DND-41 (cell line): ENCODE measurements around the gene TMEM59L.
A peak's percentile ranks its signal among the peaks of the same experiment; 100 is the strongest.

ENCODE experiments used
- ATAC-seq: fragments of 200-7000 bp; cut with Tn5 transposase; 3 replicates; pipeline ENCODE4 v1.9.1; 2021; ENCODE audit warnings: low read depth; ENCODE audit not compliant: insufficient read depth
- DNase-seq: peaks from one replicate; pipeline ENCODE4 v3.0.0-alpha.2; 2020
- H2AFZ ChIP-seq: 2 replicates; pipeline ENCODE4 v1.6.0; 2012; ENCODE audit warnings: low read depth, low read length
- H3K27ac ChIP-seq: 2 replicates; pipeline ENCODE4 v1.5.1; 2012; ENCODE audit warnings: low read length, inconsistent platforms
- H3K27me3 ChIP-seq: fragments of 200-600 bp; sonication (generic); 2 replicates; pipeline ENCODE4 v1.6.0; 2012; ENCODE audit warnings: low read length, mild to moderate bottlenecking, inconsistent platforms; ENCODE audit not compliant: insufficient read depth, poor library complexity
- H3K36me3 ChIP-seq: 2 replicates; pipeline ENCODE4 v1.5.1; 2012; ENCODE audit warnings: low read length, inconsistent platforms; ENCODE audit not compliant: insufficient read depth
- H3K4me1 ChIP-seq: 2 replicates; pipeline ENCODE4 v1.5.1; 2012; ENCODE audit warnings: mild to moderate bottlenecking, low read length; ENCODE audit not compliant: insufficient read depth
- H3K4me2 ChIP-seq: 2 replicates; pipeline ENCODE4 v1.6.0; 2012; ENCODE audit warnings: mild to moderate bottlenecking, moderate library complexity, low read length, inconsistent platforms; ENCODE audit not compliant: insufficient read depth
- H3K4me3 ChIP-seq, 2 experiments: fragments of 200-600 bp in 1 of 2; shearing (Covaris generic) in 1 of 2; 2 replicates each; pipeline ENCODE4 v1.5.1; 2012 to 2016; ENCODE audit warnings: inconsistent platforms in 2 of 2, low read length in 2 of 2, mild to moderate bottlenecking in 2 of 2, low read depth in 1 of 2, moderate library complexity in 1 of 2
- H3K79me2 ChIP-seq: 2 replicates; pipeline ENCODE4 v1.6.0; 2012; ENCODE audit warnings: low read length, inconsistent platforms; ENCODE audit not compliant: insufficient read depth
- H3K9ac ChIP-seq: 2 replicates; pipeline ENCODE4 v1.6.0; 2012; ENCODE audit warnings: low read depth, mild to moderate bottlenecking, inconsistent platforms, low read length, moderate library complexity
- H3K9me3 ChIP-seq: 2 replicates; pipeline ENCODE4 v1.5.1; 2012; ENCODE audit warnings: low read length, moderate library complexity, mild to moderate bottlenecking, inconsistent platforms; ENCODE audit not compliant: insufficient read depth, severe bottlenecking
- H4K20me1 ChIP-seq: 2 replicates; pipeline ENCODE4 v1.6.0; 2012; ENCODE audit warnings: low read length; ENCODE audit not compliant: insufficient read depth
- CTCF ChIP-seq: IDR thresholded peaks from 2 replicates; pipeline ENCODE4 v1.5.1; 2012; ENCODE audit warnings: borderline replicate concordance, low read length, moderate library complexity, mild to moderate bottlenecking; ENCODE audit not compliant: poor library complexity, severe bottlenecking; ENCODE audit errors: extremely low read depth
- EZH2 ChIP-seq: IDR thresholded peaks from 3 replicates; pipeline ENCODE4 v1.6.1; 2012; ENCODE audit warnings: borderline replicate concordance, low read depth, mild to moderate bottlenecking, moderate library complexity, low read length, inconsistent platforms; ENCODE audit not compliant: severe bottlenecking

Gene TMEM59L

GRCh38 chr19:18660939-18661670, 48.4 kb downstream of the TMEM59L start:
- Histone ChIP-seq H3K4me1 (no peaks in the 10 kb centered on the region), H3K4me3 (no peak overlapping the region), H4K20me1 (peaks cover 68% of the 10 kb centered on the region), H3K27ac (no peak overlapping the region), H2AFZ (no peak overlapping the region), H3K9ac (no peak overlapping the region), H3K9me3 (no peaks in the 10 kb centered on the region), H3K4me2 (no peak overlapping the region), H3K27me3 (no peaks in the 10 kb centered on the region), H3K36me3 (peaks cover 19% of the 10 kb centered on the region), H3K79me2 (peaks cover 63% of the 10 kb centered on the region)
- no peak for ATAC-seq
- TF ChIP-seq EZH2 (no peak), CTCF (no peak)
- DNase-seq = no peak

- TF ChIP-seq EZH2 (no peak), CTCF (no peak)
- no peaks in the 10 kb centered on the region for H3K9me3 ChIP-seq
- no peaks in the 10 kb centered on the region for H3K4me1 ChIP-seq
- ATAC-seq = no peak
- no peak for DNase-seq
- no peaks in the 10 kb centered on the region for H3K27me3 ChIP-seq
- peaks cover 56% of the 10 kb centered on the region for H4K20me1 ChIP-seq
- H3K79me2 ChIP-seq = peaks cover 45% of the 10 kb centered on the region
- H3K4me3 ChIP-seq = no peak overlapping the region
- no peak overlapping the region for H3K9ac ChIP-seq
- H3K36me3 ChIP-seq = peaks cover 38% of the 10 kb centered on the region
- no peak overlapping the region for H3K27ac ChIP-seq
- H2AFZ ChIP-seq = no peak overlapping the region
- no peak overlapping the region for H3K4me2 ChIP-seq
These were observed 50.5 kb downstream of the TMEM59L start for GRCh38 chr19:18662972-18663732.

- H3K79me2 ChIP-seq = peaks cover 39% of the 10 kb centered on the region
- ATAC-seq (0 out of 3 replicates have a peak, but pooled peaks have one; percentile 37), DNase-seq (no peak)
- peaks cover 46% of the 10 kb centered on the region for H3K36me3 ChIP-seq
- H3K9ac ChIP-seq = no peak overlapping the region
- no peak overlapping the region for H3K27ac ChIP-seq
- H3K4me3 ChIP-seq = no peak overlapping the region
- no peaks in the 10 kb centered on the region for H3K9me3 ChIP-seq
- peaks cover 51% of the 10 kb centered on the region for H4K20me1 ChIP-seq
- H3K27me3 ChIP-seq = no peaks in the 10 kb centered on the region
- TF ChIP-seq EZH2 = no peak
- TF ChIP-seq CTCF = no peak
- no peaks in the 10 kb centered on the region for H3K4me1 ChIP-seq
- H2AFZ ChIP-seq = no peak overlapping the region
- no peak overlapping the region for H3K4me2 ChIP-seq
These were observed 51.4 kb downstream of the TMEM59L start for GRCh38 chr19:18663940-18664530.
